ENCODE results near the gene ATP1A3.
"Not testable (repeated sequence)": the region's sequence is repeated elsewhere in the genome, so short reads cannot be mapped to it uniquely, and the experiment has no call there.

Gene ATP1A3

GRCh38 chr19:41993612-41994483 is at the start of gene ATP1A3:
ATP1A3 (minus strand) TSS chr19:41994230; CDS start chr19:41994076, 154 bp downstream.
- DNase-seq (ENCODE audit: extremely low spot score, insufficient read length, low read depth) (peak; percentile 75), FAIRE-seq (no peak)

GRCh38 chr19:42042455-42043170 is 48.6 kb upstream of the ATP1A3 start:
- DNase-seq (ENCODE audit: extremely low spot score, insufficient read length, low read depth) (no peak), FAIRE-seq (no peak)

- FAIRE-seq; DNase-seq (ENCODE audit: extremely low spot score, insufficient read length, low read depth): not testable (repeated sequence)
These were observed 46.5 kb upstream of the ATP1A3 start for GRCh38 chr19:42040491-42040890.

GRCh38 chr19:42040031-42040430 is 46.0 kb upstream of the ATP1A3 start:
- FAIRE-seq (no peak), DNase-seq (ENCODE audit: extremely low spot score, insufficient read length, low read depth) (no peak)

GRCh38 chr19:42038666-42039065 is 44.6 kb upstream of the ATP1A3 start:
- no peak for FAIRE-seq
- no peak for DNase-seq (ENCODE audit: extremely low spot score, insufficient read length, low read depth)

- no peak for FAIRE-seq
These were observed 43.6 kb upstream of the ATP1A3 start for GRCh38 chr19:42037649-42038048.

GRCh38 chr19:42034640-42035391 is 40.8 kb upstream of the ATP1A3 start:
- FAIRE-seq, result peak; percentile 91
- DNase-seq (ENCODE audit: extremely low spot score, insufficient read length, low read depth), result peak; percentile 62

More at GRCh38 chr19:42037649-42038048, 43.6 kb upstream of the ATP1A3 start:
- no peak for DNase-seq (ENCODE audit: extremely low spot score, insufficient read length, low read depth)

GRCh38 chr19:42033413-42033812 is 39.4 kb upstream of the ATP1A3 start:
- FAIRE-seq, result no peak
- DNase-seq (ENCODE audit: extremely low spot score, insufficient read length, low read depth), result no peak

- DNase-seq (ENCODE audit: extremely low spot score, insufficient read length, low read depth) (no peak), FAIRE-seq (no peak)
These were observed 38.4 kb upstream of the ATP1A3 start for GRCh38 chr19:42032431-42032830.

GRCh38 chr19:42030645-42031440 is 36.8 kb upstream of the ATP1A3 start:
- DNase-seq (ENCODE audit: extremely low spot score, insufficient read length, low read depth) (no peak), FAIRE-seq (no peak)

- FAIRE-seq (no peak), DNase-seq (ENCODE audit: extremely low spot score, insufficient read length, low read depth) (no peak)
These were observed 34.5 kb upstream of the ATP1A3 start for GRCh38 chr19:42028304-42029216.

GRCh38 chr19:42024622-42025111 is 30.6 kb upstream of the ATP1A3 start:
- DNase-seq (ENCODE audit: extremely low spot score, insufficient read length, low read depth) (no peak), FAIRE-seq (no peak)

GRCh38 chr19:42023943-42024260 is 29.9 kb upstream of the ATP1A3 start:
- no peak for DNase-seq (ENCODE audit: extremely low spot score, insufficient read length, low read depth)
- FAIRE-seq, result no peak

- FAIRE-seq, result peak; percentile 15
- DNase-seq (ENCODE audit: extremely low spot score, insufficient read length, low read depth), result no peak
These were observed 29.3 kb upstream of the ATP1A3 start for GRCh38 chr19:42023121-42023942.

GRCh38 chr19:42022616-42023015 is 28.6 kb upstream of the ATP1A3 start:
- DNase-seq (ENCODE audit: extremely low spot score, insufficient read length, low read depth) (no peak), FAIRE-seq (no peak)

GRCh38 chr19:42021185-42021584 is 27.2 kb upstream of the ATP1A3 start:
- FAIRE-seq, result no peak
- DNase-seq (ENCODE audit: extremely low spot score, insufficient read length, low read depth), result no peak

GRCh38 chr19:42018503-42019193 is 24.6 kb upstream of the ATP1A3 start:
- no peak for FAIRE-seq
- no peak for DNase-seq (ENCODE audit: extremely low spot score, insufficient read length, low read depth)
